Germinal center (tissue), 1 donor: Measurements from ENCODE around the gene PDCL3.

ENCODE experiments used
- DNase-seq: peaks from one replicate; pipeline ENCODE4 v3.0.0; 2012; ENCODE audit warnings: mixed read lengths, low spot score

Gene PDCL3

GRCh38 chr2:100611079-100612029, 48.6 kb downstream of the PDCL3 start:
- DNase-seq: no peak

- DNase-seq: no peak
Observed at GRCh38 chr2:100612388-100613000, 49.7 kb downstream of the PDCL3 start.

- no peak for DNase-seq
Observed at GRCh38 chr2:100613719-100614118, 50.9 kb downstream of the PDCL3 start.

- no peak for DNase-seq
Observed at GRCh38 chr2:100614455-100615000, 51.7 kb downstream of the PDCL3 start.

GRCh38 chr2:100615471-100615870, 52.7 kb downstream of the PDCL3 start:
- DNase-seq: no peak

- no peak for DNase-seq
Observed at GRCh38 chr2:100615886-100616285, 53.1 kb downstream of the PDCL3 start.

- no peak for DNase-seq
Observed at GRCh38 chr2:100616841-100617390, 54.1 kb downstream of the PDCL3 start.

- no peak for DNase-seq
Observed at GRCh38 chr2:100619951-100620350, 57.2 kb downstream of the PDCL3 start.

- no peak for DNase-seq
Observed at GRCh38 chr2:100620481-100620880, 57.7 kb downstream of the PDCL3 start.

GRCh38 chr2:100621371-100621951, 58.7 kb downstream of the PDCL3 start:
- DNase-seq: no peak

GRCh38 chr2:100623033-100623715, 60.4 kb downstream of the PDCL3 start:
- no peak for DNase-seq

GRCh38 chr2:100623930-100624329, 61.1 kb downstream of the PDCL3 start:
- no peak for DNase-seq

GRCh38 chr2:100624536-100624935, 61.7 kb downstream of the PDCL3 start:
- no peak for DNase-seq

GRCh38 chr2:100625717-100626116, 62.9 kb downstream of the PDCL3 start:
- DNase-seq: no peak
